K562 (cell line): ENCODE results near the gene HIPK2. TPM values are rescaled to one million over a fixed set of nuclear protein-coding genes. Genes with fewer than 3 reads are reported as not detected.

Experiments
- ATAC-seq: fragments of 200-7000 bp; cut with Tn5 transposase; 3 replicates; pipeline ENCODE4 v1.9.1; 2020; ENCODE audit warnings: moderate library complexity
- BruUV-seq: library from RNA; stranded (reverse); fragments of 400-500 nt; replicated peaks from 2 replicates; lab custom pipeline; 2021; lab: Mats Ljungman, UMichigan
- CTCF ChIA-PET: fragments of 300-600 bp; formaldehyde crosslinking; extraction: SDS; loops from one replicate; lab custom pipeline; 2021; ENCODE audit warnings: low intra/inter-chr PET ratio; lab: Yijun Ruan, JAX
- POLR2A ChIA-PET: fragments of 300-600, 350-650 bp; sonication (Branson Sonifier 250); formaldehyde crosslinking; extraction: SDS; loops from one replicate; lab custom pipeline; 2021; ENCODE audit warnings: antibody characterized with exemption, inconsistent platforms; lab: Yijun Ruan, JAX
- DNase-seq, 4 experiments: peaks; one replicate each; pipeline versions ENCODE4 v3.0.0 to v3.0.0-alpha.2; 2011 to 2018; ENCODE audit warnings: low spot score in 3 of 4, mixed read lengths in 3 of 4; ENCODE audit errors: extremely low read depth in 1 of 4
- FAIRE-seq: peaks from 2 replicates; lab custom pipeline; 2011; peaks lifted over from hg19 to GRCh38; lab: Jason Lieb, UNC
- H2AFZ ChIP-seq: 2 replicates; pipeline ENCODE4 v1.6.0; 2011; ENCODE audit warnings: low read depth, low read length, control low read depth, inconsistent platforms
- H3K27ac ChIP-seq: fragments of 200-600 bp; 3 replicates; pipeline ENCODE4 v1.8.0; 2011; ENCODE audit warnings: low read depth, mild to moderate bottlenecking, control low read depth, inconsistent platforms, low read length, moderate library complexity, mixed read lengths; ENCODE audit errors: extremely low read depth
- H3K27me3 ChIP-seq, 2 experiments: fragments of 300-600 bp in 1 of 2; 2 replicates in 1 of 2; 3 replicates in 1 of 2; pipeline versions ENCODE4 v1.6.0 to v1.8.0; 2011; ENCODE audit warnings: inconsistent platforms in 2 of 2, low read length in 2 of 2, mild to moderate bottlenecking in 1 of 2, mixed read lengths in 1 of 2, moderate library complexity in 1 of 2; ENCODE audit not compliant: control insufficient read depth in 2 of 2, insufficient read depth in 2 of 2
- H3K36me3 ChIP-seq: fragments of 300-600 bp; 3 replicates; pipeline ENCODE4 v1.8.0; 2011; ENCODE audit warnings: mild to moderate bottlenecking, low read length, inconsistent platforms; ENCODE audit not compliant: control insufficient read depth, insufficient read depth
- H3K4me1 ChIP-seq, 2 experiments: fragments of 200-600 bp in 1 of 2; replicated peaks in 1 of 2; 2 replicates in 1 of 2; 3 replicates in 1 of 2; pipeline versions ENCODE4 v1.5.1 to v1.8.0; 2011; ENCODE audit warnings: inconsistent platforms in 2 of 2, low read length in 2 of 2, mild to moderate bottlenecking in 1 of 2, mixed read lengths in 1 of 2, moderate library complexity in 1 of 2; ENCODE audit not compliant: control insufficient read depth in 2 of 2, insufficient read depth in 2 of 2
- H3K4me2 ChIP-seq: 2 replicates; pipeline ENCODE4 v1.6.1; 2011; ENCODE audit warnings: low read length, control low read depth, inconsistent platforms, mixed read lengths; ENCODE audit not compliant: insufficient read depth
- H3K4me3 ChIP-seq: fragments of 200-600 bp; sonication (generic), shearing (Covaris generic); 2 replicates; pipeline ENCODE4 v1.5.1; 2016; ENCODE audit warnings: control low read depth, inconsistent platforms
- H3K79me2 ChIP-seq: fragments of 200-600 bp; 3 replicates; pipeline ENCODE4 v1.8.0; 2011; ENCODE audit warnings: low read length, inconsistent platforms; ENCODE audit not compliant: control insufficient read depth, insufficient read depth
- H3K9ac ChIP-seq, 2 experiments: 2 replicates each; pipeline versions ENCODE4 v1.6.0 to v1.6.1; 2011; ENCODE audit warnings: low read depth in 2 of 2, low read length in 2 of 2, control low read depth in 1 of 2, inconsistent platforms in 1 of 2, mild to moderate bottlenecking in 1 of 2, mixed read lengths in 1 of 2; ENCODE audit not compliant: insufficient read depth in 1 of 2
- H3K9me1 ChIP-seq: one replicate; pipeline ENCODE4 v1.6.0; 2011; ENCODE audit warnings: inconsistent platforms, mild to moderate bottlenecking, low read length, moderate library complexity; ENCODE audit not compliant: control insufficient read depth, insufficient read depth
- H3K9me3 ChIP-seq: replicated peaks from 2 replicates; pipeline ENCODE4 v1.5.1; 2011; ENCODE audit warnings: low read depth, low read length, inconsistent platforms; ENCODE audit not compliant: control insufficient read depth, insufficient read depth
- H4K20me1 ChIP-seq: replicated peaks from 2 replicates; pipeline ENCODE4 v1.6.1; 2011; ENCODE audit warnings: low read length, inconsistent platforms, mixed read lengths; ENCODE audit not compliant: control insufficient read depth, insufficient read depth
- HMG20A ChIP-seq: fragments of 450-650 bp; formaldehyde crosslinking; conservative IDR thresholded peaks from 2 replicates; pipeline ENCODE4 v1.4.0; 2020; ENCODE audit warnings: mild to moderate bottlenecking, mixed read lengths
- SRSF9 ChIP-seq: fragments of 200-400 bp; formaldehyde crosslinking; IDR thresholded peaks from 2 replicates; pipeline ENCODE4 v1.6.1; 2017; ENCODE audit warnings: low read depth, low read length, borderline replicate concordance
- ZBED1 ChIP-seq: IDR thresholded peaks from 2 replicates; pipeline ENCODE4 v1.6.1; 2014
- WGBS: fragments of 100-300 bp; shearing (Covaris generic); methylation state at CpG from one replicate; pipeline ENCODE4 v1.1.6; 2016; ENCODE audit warnings: low coverage, mixed read lengths; ENCODE audit not compliant: insufficient coverage; ENCODE audit errors: missing lambda C conversion rate; 5-methylcytosine and 5-hydroxymethylcytosine counted together
- in situ Hi-C: fragments of 300-500 bp; cut with MboI; formaldehyde crosslinking; loops from 4 replicates; pipeline ENCODE4 v1.15.0; 2018; ENCODE audit warnings: inconsistent platforms, mixed read lengths
- intact Hi-C: fragments of 100-400 bp; cut with micrococcal nuclease; formaldehyde crosslinking; loops from 2 replicates; pipeline ENCODE4 v1.14.2; 2022
- polyA plus RNA-seq, 8 experiments: library from polyadenylated mRNA; depleted of rRNA in 4 of 8; stranded (reverse) in 5 of 8; unstranded in 3 of 8; fragments of >200 nt; fragmentation: Nextera tagmentation in 2 of 8; fragmentation: Illumina TruSeq in 1 of 8; extraction: Ambion mirVana in 2 of 8; extraction: Trizol in 1 of 8; gene quantifications; 2 replicates each; pipeline versions ENCODE4 v1.2.1 to v1.2.3, GENCODE V29; 2011 to 2014; ENCODE audit warnings: inconsistent platforms in 1 of 8, missing spikeins in 1 of 8
- total RNA-seq, 7 experiments: library from RNA; depleted of rRNA in 6 of 7; stranded (reverse); fragments of >200 nt in 6 of 7; fragmentation: Illumina TruSeq in 2 of 7; extraction: Trizol in 2 of 7; gene quantifications; 2 replicates each; pipeline versions ENCODE4 v1.2.1 to v1.2.3, GENCODE V29; 2011 to 2021; ENCODE audit warnings: low replicate concordance in 1 of 7
- TF ChIP-seq, protein P1 (sequence below): sonication (generic); formaldehyde crosslinking; IDR thresholded peaks from 2 replicates; pipeline ENCODE4 v1.8.1; 2023; ENCODE audit warnings: mild to moderate bottlenecking, missing genetic modification reagents
- TF ChIP-seq, protein P2 (sequence below): fragments of 450-650 bp; formaldehyde crosslinking; IDR thresholded peaks from 2 replicates; pipeline ENCODE4 v1.4.0; 2022; ENCODE audit warnings: missing genetic modification characterization
- TF ChIP-seq, protein P3 (sequence below): fragments of 250-450 bp; sonication (Bioruptor Pico); IDR thresholded peaks from 2 replicates; pipeline ENCODE4 v1.9.0; 2021; ENCODE audit warnings: mild to moderate bottlenecking

HIPK2 gene
- total and polyA plus RNA-seq, 9 of the 15 experiments (the other 6 are each of a cell fraction or from before 2014, with no cell fraction given) = 0.69 to 19.8 (median 5.1) TPM

DNA sequence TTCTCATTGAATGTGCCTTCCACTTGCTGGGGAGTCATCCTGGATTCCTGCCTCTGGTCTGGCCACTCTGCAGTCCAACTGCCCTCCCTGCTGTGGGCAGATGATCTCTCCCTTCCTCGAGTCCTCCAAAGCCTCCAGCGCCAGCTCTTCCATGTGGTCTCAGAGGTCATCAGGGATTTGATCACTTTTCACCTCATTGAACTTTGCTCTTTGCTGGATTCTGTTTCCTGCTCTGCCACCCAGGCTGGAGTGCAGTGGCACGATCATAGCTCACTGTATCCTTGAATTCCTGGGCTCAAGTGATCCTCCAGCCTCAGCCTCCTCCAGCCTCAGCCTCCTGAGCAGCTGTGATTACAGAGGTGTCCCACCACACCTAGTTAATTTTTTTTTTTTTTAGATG, 29.2 kb upstream of the HIPK2 start:
- no peak overlapping the region for H3K4me2 ChIP-seq
- no peak overlapping the region for H3K27ac ChIP-seq
- H3K9me3 ChIP-seq = no peaks in the 10 kb centered on the region
- no peaks in the 10 kb centered on the region for H3K4me1 ChIP-seq
- no peak overlapping the region for H3K4me3 ChIP-seq
- H3K27me3 ChIP-seq = peaks cover 4 to 5% of the 10 kb centered on the region in 2 experiments; a peak in 3 of 5 replicates
- H2AFZ ChIP-seq = no peak overlapping the region
- ATAC-seq (no peak), DNase-seq (no peak)
- H3K9ac ChIP-seq = no peak overlapping the region
- in situ Hi-C loops = no loop called here
- no peaks in the 10 kb centered on the region for H4K20me1 ChIP-seq
- no peak for TF ChIP-seq HMG20A (CRISPR knock-in tag)
- no peak for TF ChIP-seq SRSF9
- TF ChIP-seq, protein P1, sequence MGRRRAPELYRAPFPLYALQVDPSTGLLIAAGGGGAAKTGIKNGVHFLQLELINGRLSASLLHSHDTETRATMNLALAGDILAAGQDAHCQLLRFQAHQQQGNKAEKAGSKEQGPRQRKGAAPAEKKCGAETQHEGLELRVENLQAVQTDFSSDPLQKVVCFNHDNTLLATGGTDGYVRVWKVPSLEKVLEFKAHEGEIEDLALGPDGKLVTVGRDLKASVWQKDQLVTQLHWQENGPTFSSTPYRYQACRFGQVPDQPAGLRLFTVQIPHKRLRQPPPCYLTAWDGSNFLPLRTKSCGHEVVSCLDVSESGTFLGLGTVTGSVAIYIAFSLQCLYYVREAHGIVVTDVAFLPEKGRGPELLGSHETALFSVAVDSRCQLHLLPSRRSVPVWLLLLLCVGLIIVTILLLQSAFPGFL (CRISPR knock-in tag) = no peak
- TF ChIP-seq, protein P2, sequence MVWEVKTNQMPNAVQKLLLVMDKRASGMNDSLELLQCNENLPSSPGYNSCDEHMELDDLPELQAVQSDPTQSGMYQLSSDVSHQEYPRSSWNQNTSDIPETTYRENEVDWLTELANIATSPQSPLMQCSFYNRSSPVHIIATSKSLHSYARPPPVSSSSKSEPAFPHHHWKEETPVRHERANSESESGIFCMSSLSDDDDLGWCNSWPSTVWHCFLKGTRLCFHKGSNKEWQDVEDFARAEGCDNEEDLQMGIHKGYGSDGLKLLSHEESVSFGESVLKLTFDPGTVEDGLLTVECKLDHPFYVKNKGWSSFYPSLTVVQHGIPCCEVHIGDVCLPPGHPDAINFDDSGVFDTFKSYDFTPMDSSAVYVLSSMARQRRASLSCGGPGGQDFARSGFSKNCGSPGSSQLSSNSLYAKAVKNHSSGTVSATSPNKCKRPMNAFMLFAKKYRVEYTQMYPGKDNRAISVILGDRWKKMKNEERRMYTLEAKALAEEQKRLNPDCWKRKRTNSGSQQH = no peak
- TF ChIP-seq, protein P3, sequence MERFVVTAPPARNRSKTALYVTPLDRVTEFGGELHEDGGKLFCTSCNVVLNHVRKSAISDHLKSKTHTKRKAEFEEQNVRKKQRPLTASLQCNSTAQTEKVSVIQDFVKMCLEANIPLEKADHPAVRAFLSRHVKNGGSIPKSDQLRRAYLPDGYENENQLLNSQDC (CRISPR knock-in tag) = no peak
- no peak for TF ChIP-seq ZBED1
- TF ChIP-seq, all 486 proteins: peak for 0
- intact Hi-C loops = no loop called here
- no peaks in the 10 kb centered on the region for H3K79me2 ChIP-seq
- CTCF ChIA-PET = no interaction called here
- no peaks in the 10 kb centered on the region for H3K9me1 ChIP-seq
- no peaks in the 10 kb centered on the region for H3K36me3 ChIP-seq
- 2% methylated on average over 3 of the region's 3 CpGs for WGBS
- FAIRE-seq = no peak
- no TSS peak for BruUV-seq
- POLR2A ChIA-PET = no interaction called here
